GM13977 (cell line): ENCODE data around the gene INF2.

Experiments
- DNase-seq: peaks from one replicate; pipeline ENCODE4 v3.0.0; 2012; ENCODE audit warnings: low spot score
- CTCF ChIP-seq: IDR thresholded peaks from 2 replicates; pipeline ENCODE4 v1.5.1; 2012; ENCODE audit warnings: mild to moderate bottlenecking, control low read depth; ENCODE audit not compliant: insufficient read depth; ENCODE audit errors: extremely low read depth, missing control alignments
- in situ Hi-C: fragments of 300-500 bp; cut with MboI; formaldehyde crosslinking; loops from one replicate; pipeline ENCODE4 v1.12.0; 2022; ENCODE audit warnings: low sequenced_read_pairs, low pct_unique_long_range_greater_than_20kb, mixed read lengths, inconsistent platforms; ENCODE audit not compliant: unreplicated experiment

The INF2 gene

GRCh38 chr14:104689109-104689880, at the start of gene INF2:
INF2 (plus strand) TSS chr14:104689618; CDS start chr14:104701366, 11,748 bp downstream.
- in situ Hi-C loops = no loop called here
- DNase-seq = peak; percentile 96
- peak; percentile 14 for TF ChIP-seq CTCF

- in situ Hi-C loops = no loop called here
- TF ChIP-seq CTCF = peak; percentile 99
- DNase-seq = peak; percentile 88
Observed at GRCh38 chr14:104639885-104640548, 49.4 kb upstream of the INF2 start.

- peak; percentile 12 for DNase-seq
- in situ Hi-C loops = no loop called here
Observed at GRCh38 chr14:104640681-104641080, 48.7 kb upstream of the INF2 start.

GRCh38 chr14:104641753-104642539, 47.5 kb upstream of the INF2 start:
- no peak for DNase-seq

More at GRCh38 chr14:104640681-104641080, 48.7 kb upstream of the INF2 start:
- TF ChIP-seq CTCF = no peak

GRCh38 chr14:104642540-104642868, 46.9 kb upstream of the INF2 start:
- peak; percentile 12 for DNase-seq
- in situ Hi-C loops = no loop called here
- TF ChIP-seq CTCF = no peak

More at GRCh38 chr14:104641753-104642539, 47.5 kb upstream of the INF2 start:
- TF ChIP-seq CTCF = no peak
- in situ Hi-C loops = no loop called here

- DNase-seq = no peak
- TF ChIP-seq CTCF = no peak
- in situ Hi-C loops = no loop called here
Observed at GRCh38 chr14:104643306-104643705, 46.1 kb upstream of the INF2 start.
